ENCODE measurements around the gene GFPT2.
"Not testable (repeated sequence)": the region's sequence is repeated elsewhere in the genome, so short reads cannot be mapped to it uniquely, and the experiment has no call there.

GFPT2 gene

DNA sequence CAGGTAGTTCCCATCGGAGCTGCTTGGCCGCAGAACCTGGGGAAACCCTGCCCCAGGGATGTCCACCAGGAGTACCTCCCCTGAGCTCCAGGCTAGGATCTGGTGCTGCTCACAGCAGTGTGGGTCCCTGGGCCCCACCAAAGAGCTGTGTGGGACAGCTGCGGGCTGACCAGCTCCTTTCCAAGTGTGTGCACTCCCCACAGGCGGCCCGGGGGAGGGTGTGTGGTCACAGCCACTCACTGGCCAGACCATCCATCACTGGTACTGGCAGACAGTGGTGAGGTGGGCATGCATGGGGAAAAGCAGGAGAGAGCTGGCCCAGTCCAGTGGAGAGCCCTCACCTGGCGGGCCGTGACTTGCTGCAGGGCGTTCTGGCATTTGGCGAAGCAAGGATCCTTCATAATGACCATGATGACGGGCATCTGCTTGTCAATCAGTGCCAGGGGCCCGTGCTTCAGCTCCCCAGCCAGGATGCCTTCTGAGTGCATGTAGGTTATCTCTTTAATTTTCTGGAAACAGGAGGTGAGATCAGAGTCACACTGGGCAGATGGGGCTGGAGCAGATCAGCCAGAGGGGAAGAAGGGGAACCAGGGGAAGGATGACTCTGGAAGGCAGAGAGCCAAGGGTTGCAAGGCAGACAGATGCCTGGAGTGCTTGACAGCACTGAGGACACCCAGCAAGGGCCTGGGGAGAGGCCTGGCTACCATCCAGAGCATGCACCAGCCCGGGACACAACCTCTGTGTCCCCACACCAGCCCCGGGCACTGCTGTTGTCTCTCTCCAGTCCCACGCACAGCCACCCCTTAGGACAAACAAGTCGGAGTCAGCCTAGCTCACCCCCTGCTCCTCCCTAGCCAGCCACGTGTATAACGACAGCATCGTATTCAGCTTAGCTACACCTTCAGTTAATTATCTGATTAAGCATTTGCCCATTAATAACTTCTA, 48.4 kb downstream of the GFPT2 start:
- DNase-seq (ENCODE audit: low spot score): no peak

DNA sequence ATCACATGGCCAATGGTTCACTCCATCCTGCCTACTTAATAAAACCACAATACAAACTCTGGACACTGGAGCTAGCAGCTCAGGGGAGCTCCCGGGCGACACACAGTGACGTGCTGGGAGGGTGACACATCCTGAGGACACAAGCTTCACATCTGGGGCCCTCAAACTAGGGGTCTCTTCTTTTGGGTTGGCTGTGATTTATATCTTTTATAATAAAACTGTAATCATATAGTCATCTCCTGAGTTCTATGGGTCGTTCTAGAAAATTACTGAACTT, 49.2 kb downstream of the GFPT2 start:
- no peak for DNase-seq (ENCODE audit: low spot score)

DNA sequence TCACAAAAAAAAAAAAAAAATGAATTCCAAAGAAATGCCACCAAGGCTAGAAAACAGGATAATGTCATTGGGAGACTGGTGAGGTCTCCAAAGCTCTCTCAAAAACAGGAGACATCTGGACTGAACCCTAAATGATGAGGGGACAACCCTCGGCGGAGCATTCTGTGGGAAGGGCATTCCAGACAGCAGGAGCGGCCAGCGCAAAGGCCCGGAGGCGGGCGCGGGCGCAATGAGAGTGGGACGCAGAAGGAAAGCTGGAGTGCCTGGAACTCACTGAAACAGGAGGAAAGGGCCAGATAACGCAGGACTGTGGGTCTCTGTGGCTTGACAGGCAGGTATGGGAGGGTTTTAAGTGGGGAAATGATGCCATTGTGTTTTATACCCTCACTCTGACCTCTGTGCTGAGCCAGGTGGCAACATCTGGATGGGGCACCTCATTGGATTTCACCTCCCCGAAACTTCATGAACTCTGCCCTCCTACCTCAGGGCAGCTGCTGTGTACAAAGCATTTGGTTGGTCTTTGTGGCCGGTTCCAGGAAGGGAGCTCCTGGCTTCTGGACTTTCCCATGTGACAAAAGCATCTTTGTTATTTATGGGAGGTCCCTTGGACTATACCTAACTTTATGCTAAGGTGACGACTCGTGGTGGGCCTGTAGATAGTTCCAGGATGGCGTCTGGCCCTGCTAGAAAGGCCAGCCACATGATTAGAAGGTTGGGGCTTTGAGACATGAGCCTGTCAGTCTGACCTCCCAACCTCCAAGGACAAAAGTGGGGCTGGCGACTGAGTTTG, 49.7 kb downstream of the GFPT2 start:
- no peak for DNase-seq (ENCODE audit: low spot score)

GRCh38 chr5:180302256-180302655, 50.9 kb downstream of the GFPT2 start:
- no peak for DNase-seq (ENCODE audit: low spot score)

DNA sequence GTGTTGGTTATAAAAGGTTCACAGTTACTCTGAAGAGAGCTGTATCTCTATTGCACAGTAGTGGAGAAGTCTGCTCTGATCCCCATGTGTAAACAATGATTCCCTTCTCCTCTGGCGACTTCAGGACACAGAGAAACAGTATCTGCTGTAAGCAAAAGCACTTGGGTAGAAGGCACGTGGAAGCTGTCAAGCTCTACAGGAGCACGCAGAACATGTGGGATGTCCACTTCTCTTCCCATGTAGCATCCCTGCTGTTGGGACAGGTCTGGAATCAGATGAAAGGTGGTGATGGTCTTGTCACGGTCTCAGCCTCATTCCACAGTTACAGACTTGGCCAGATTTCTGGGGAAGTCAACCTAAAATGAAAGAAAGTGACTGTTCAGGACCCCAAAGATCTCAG, 51.9 kb downstream of the GFPT2 start:
- no peak for DNase-seq (ENCODE audit: low spot score)

GRCh38 chr5:180299526-180299925, 53.6 kb downstream of the GFPT2 start:
- DNase-seq (ENCODE audit: low spot score): no peak

DNA sequence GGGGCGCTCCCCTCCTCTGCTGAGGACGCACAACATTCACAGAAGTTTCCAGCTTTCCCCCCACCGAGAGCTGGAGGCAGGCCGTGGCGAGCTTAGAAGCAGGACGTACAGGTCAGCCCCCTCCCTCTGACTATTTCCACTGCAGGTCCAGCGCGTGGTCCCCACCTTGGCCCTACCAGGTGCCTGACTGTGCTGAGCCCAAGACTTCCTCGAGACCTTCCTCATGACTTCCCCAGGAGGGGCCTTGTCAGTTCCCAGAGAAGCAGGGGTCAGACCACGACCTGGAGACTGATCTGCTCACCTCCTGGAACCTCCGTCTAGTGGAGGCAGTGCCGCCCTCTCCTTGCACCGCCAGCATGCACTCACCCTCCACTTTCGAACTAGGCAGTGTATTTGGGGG, 54.1 kb downstream of the GFPT2 start:
- DNase-seq (ENCODE audit: low spot score): not testable (repeated sequence)

GRCh38 chr5:180297587-180298282, 55.4 kb downstream of the GFPT2 start:
- no peak for DNase-seq (ENCODE audit: low spot score)

DNA sequence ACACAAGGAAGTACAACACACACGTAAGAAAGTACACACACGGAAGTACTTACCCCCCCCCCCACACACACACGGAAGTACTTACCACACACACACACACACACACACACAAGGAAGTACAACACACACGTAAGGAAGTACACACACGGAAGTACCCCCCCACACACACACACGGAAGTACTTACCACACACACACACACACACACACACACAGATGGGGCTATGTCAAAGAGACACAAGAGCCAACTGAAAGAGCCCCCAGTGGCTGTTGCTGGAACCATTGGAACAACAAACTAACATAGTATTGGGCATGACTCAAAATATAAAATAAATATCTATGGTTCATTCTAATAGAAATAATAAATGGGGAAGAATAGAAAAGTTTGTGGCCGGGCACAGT, 56.4 kb downstream of the GFPT2 start:
- no peak for DNase-seq (ENCODE audit: low spot score)

DNA sequence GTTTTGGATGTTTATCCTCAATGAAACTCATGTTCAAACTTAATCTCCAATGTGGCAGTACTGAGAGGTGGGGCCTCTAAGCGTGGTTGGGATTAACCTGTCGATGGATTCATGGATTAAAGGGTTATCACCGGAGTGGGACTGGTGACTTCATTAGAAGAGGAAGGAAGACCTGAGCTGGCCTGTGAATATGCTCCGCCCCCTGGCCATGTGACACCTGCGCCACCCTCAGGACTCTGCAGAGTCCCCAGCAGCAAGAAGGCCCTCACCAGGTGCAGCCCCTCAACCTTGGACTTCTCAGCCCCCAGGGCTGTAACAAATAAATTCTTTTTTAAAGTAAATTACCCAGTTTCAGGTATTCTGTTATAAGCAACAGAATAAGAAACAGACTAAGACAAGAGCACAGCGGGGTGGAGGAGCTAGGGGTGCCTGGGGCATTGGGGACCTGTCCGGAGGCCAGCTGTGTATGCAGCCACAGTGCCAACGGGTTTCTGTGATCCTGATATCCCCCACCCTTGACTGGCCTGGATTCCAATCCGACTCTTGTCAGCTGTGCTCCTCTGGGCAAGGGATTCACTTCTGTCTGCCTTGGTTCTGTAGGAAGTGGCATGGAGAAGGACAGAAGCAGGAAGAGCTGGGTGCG, 58.1 kb downstream of the GFPT2 start:
- DNase-seq (ENCODE audit: low spot score): no peak

- DNase-seq (ENCODE audit: low spot score): no peak
These were observed 58.7 kb downstream of the GFPT2 start for GRCh38 chr5:180294411-180294810.

DNA sequence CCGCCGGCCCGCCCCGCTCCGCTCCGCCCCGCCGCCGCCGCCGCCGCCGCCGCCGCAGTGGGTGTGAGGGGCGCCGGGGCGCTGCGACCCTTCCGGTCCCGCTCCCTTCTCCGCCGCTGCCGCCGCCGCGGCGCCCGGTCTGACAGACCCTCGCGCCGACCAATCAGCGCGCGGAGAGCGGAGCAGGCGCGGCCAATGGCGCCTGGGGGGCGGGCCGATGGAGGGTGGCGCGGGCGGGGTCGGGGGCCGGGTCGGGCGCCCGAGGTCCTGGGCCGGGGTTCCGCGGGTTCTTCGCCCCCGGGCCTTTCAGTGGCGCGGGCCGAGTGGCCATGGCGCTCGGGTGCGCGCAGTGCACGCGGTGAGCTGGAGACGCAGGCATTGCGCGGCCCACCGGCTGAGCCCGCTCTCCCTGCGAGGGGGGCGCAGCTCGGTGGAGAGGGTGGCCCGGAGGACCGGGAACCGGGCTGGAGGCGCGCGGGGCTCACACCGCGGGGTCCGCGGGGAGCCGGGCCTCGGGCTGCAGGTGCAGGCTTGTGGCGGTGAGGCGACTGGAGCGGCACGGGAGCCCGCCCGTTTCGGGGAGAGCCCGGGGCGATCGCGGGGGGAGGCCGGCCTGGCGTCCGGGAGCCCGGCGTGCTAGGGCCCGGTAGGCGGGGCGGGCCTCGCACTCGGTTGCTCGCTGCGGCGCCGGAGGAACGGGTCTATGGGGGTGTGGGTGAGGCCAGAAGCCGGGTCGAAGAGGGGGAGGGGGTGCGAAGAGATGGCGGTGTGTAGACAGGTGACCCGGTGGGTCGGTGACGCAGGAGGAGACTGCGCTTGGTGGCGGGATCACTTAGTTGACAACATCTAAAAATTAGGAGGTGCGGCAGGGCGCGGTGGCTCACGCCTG, 60.9 kb downstream of the GFPT2 start, which contains the start of gene MAPK9:
Gene MAPK9 (minus strand): TSS at position 141 of the 889 bp plus-strand sequence. CDS start 11,522 bp downstream, outside the sequence.
- DNase-seq (ENCODE audit: low spot score): peak; percentile 95

- DNase-seq (ENCODE audit: low spot score): peak; percentile 3
These were observed 61.7 kb downstream of the GFPT2 start for GRCh38 chr5:180291234-180291940.

- DNase-seq (ENCODE audit: low spot score): no peak
These were observed 62.4 kb downstream of the GFPT2 start for GRCh38 chr5:180290568-180291233.

DNA sequence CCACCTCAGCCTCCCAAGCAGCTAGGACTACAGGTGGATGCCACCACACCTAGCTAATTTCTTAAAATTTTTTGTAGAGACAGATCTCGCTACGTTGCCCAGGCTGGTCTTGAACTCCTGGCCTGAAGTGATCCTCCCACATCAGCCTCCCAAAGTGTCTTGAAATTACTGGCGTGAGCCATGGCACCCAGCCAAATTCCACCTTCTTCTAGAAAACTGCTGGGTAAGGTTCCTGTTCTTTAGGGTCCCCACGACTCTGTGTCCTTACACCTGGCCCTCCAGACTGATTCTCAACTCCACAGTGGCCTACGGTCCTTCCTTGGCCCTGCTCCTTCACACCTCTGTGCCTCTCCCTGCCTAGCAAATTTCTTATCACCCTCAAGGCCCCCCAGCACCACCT, 63.2 kb downstream of the GFPT2 start:
- no peak for DNase-seq (ENCODE audit: low spot score)

- no peak for DNase-seq (ENCODE audit: low spot score)
These were observed 63.7 kb downstream of the GFPT2 start for GRCh38 chr5:180289433-180289832.

DNA sequence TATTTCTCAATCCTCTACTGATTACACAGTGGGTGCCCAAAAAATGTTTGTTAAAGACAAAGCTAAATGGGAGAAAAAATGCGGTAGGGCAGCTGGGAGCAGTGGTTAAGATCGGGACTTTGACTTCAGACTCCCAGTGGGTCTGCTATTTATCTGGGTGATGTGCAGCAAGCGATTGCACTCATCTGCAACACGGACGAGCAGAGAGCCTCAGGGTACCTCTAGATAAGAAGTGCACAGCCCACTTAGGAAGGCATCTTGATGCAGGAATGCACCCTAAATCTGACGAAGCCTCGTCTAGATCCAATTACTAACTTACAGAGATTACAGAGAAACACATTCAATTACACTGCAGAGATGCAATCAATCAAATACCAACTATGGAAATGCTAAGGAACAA, 65.3 kb downstream of the GFPT2 start:
- no peak for DNase-seq (ENCODE audit: low spot score)

DNA sequence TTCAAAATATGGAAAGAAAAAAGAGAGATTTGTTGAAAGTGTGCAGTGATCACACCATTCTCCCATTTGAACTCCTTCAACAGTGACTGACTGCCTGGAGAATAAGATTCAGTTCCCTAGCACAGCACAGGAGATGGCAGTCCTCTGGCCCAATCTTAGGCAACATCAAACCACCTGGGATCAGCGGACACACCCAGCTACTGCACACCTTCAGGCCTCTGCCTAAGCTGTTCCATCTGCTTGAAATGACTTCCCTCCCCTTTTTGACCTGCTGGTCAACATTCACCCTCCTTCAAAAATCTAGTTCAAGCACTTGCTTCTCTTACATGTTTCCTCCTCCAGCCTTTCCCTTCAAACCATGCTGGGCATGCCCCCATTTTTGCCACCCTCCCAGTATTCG, 65.7 kb downstream of the GFPT2 start:
- no peak for DNase-seq (ENCODE audit: low spot score)

DNA sequence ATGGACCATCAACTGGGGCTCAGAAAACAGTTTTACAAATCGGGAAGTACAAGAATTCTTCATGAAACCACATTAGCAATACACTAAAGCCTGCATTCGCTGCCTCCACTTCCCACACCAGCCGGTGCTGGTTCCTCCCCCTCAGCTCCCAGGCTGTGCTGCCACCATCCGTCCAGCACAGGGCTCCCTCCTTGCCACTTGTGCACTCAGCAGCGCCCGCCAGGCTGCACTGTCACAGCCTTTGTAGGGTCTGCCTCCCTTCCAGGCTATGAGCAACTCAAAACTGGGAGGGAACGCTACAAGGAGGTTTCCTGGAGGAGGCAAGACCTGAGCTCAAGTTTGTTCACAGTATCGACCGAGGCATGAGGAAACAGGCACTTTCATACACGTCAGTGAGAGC, 69.0 kb downstream of the GFPT2 start:
- DNase-seq (ENCODE audit: low spot score): no peak
